NCI-H2107 (cell line): ENCODE data around the gene GPRASP3.

Source experiments
- DNase-seq: peaks from one replicate; lab custom pipeline; 2025; lab: John Stamatoyannopoulos, UW

GPRASP3 gene

GRCh38 chrX:102745857-102746584, 25.5 kb downstream of the GPRASP3 start:
- DNase-seq, result no peak

- no peak for DNase-seq
Observed at GRCh38 chrX:102765217-102765616, 44.7 kb downstream of the GPRASP3 start.

- no peak for DNase-seq
Observed at GRCh38 chrX:102765809-102766208, 45.3 kb downstream of the GPRASP3 start.

- no peak for DNase-seq
Observed at GRCh38 chrX:102767287-102767686, 46.7 kb downstream of the GPRASP3 start.

- DNase-seq, result peak; percentile 94
Observed at GRCh38 chrX:102768987-102769761, 48.6 kb downstream of the GPRASP3 start.
